ENCODE results near the gene DEFB115.
"Not testable (repeated sequence)": the region's sequence is repeated elsewhere in the genome, so short reads cannot be mapped to it uniquely, and the experiment has no call there.

DEFB115 gene

GRCh38 chr20:31257364-31257763 lies at the start of gene DEFB115:
Gene DEFB115, plus strand, starts transcription at chr20:31257664. Its CDS starts 0 bp downstream, at chr20:31257664.
- DNase-seq = no peak

DNA sequence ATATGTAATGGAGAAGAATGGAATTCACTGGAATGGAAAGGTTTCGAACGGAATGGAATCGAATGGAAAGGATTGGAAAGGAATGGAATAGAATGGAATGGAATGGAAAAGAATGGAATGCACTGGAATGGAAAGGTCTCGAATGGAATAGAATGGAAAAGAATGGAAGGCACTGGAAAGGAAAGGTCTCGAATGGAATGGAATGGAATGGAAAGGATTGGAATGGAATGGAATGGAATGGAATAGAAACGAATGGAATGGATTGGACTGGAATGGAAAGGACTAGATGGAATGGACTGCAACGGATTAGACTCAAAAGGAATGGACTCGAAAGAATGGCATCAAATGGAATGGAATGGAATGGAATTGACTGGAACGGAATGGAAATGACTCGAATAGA lies 20.5 kb upstream of the DEFB115 start:
- DNase-seq = no peak

DNA sequence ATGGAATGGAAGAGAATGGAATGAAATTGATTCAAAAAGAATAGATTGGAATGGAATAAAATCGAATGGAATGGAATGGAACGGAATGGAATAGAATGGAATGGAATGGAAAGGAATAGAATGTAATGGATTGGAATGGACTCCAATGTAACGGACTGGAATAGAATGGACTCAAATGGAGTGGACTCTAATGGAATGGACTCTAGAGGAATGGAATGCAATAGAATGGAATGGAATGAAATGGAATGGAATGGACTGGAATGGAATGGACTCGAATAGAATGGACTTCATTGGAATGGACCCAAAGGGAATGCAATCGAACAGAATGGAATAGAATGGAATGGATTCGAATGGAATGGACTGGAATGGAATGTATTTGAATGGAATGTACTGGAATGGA lies 19.7 kb upstream of the DEFB115 start:
- no peak for DNase-seq

- no peak for DNase-seq
Measured at GRCh38 chr20:31239139-31239538, 18.3 kb upstream of the DEFB115 start.

DNA sequence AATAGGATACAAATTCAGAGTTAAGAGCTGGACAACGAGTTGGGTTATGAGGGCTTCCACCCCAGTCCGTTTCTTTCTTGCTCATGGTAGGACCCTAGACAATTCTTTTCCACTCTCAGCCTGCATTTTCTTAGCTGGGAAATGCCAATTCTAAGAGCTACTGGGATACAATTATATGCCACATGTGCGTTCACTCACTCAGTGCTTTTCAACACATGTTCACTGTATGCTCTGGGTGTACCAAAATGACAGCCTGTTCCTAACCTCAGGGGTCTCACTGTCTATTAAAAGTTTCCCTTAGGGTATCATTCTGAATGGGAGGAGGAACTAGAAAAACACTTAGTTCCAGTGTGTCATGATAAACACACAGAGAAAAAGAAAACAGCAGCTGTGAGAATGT lies 505 bp upstream of the DEFB115 start:
- no peak for DNase-seq

- no peak for DNase-seq
Measured at GRCh38 chr20:31260326-31260932, 3.0 kb downstream of the DEFB115 start.

DNA sequence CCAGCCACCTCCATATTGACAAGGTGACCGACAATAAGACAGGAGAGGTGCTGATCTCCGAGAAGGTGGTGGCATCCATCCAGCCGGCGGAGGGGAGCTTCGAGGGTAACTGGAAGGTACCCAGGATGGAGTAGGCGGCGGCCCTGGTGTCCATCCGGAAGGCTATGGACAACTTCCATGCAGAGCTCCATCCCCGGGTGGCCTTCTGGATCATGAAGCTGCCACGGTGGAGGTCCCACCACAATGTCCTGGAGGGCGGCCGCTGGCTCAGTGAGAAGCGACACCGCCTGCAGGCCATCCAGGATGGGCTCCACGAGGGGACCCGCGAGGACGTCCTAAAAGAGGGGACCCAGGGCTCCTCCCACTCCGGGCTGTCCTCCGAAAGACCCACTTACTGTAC lies 17.0 kb downstream of the DEFB115 start:
- DNase-seq = no peak

- DNase-seq = no peak
Measured at GRCh38 chr20:31278178-31278577, 20.7 kb downstream of the DEFB115 start.

DNA sequence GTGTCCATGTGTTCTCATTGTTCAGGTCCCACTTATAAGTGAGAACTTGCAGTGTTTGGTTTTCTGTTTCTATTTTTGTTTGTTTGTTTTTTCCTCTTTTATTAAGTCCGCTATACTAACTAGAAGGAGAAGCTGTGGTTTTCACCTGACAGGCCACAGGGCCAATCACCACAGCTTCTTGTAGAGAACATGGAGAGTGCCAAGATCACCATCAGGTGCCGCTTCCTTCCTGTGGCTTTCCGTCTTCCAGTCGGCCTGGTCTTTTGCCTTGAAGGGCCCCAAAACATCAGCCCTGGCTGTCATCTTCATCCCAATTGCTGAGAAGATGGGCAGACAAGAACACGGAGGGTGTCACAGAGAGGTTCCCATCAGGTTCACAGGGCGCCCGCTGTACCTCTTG lies 27.5 kb downstream of the DEFB115 start:
- DNase-seq = not testable (repeated sequence)

DNA sequence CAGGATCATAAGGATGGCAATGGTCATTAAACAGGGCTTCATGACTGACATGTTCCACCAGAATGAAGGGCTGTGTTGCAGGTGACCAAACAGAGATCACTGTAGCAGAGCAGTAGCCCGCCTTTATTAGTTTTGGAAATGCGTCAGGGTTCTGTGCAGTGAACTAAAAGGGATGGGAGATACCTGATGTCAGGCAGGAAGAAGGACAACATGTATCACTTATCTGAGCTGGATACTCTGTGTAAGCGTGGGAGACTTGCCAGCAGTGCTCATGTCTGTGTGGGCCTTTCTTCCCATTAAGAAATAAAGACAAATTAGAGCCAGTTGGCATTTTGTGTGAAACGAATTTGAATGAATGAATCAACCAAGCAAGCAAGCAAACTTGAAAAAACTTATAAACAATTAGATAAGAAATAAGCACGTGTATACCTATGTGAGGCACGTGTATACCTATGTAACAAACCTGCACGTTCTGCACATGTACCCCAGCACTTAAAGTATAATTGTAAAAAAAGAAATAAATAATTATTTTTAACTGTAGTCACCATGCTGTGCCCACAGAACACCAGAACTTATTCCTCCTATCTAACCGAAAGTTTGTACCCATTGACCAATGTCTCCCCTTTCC lies 51.2 kb downstream of the DEFB115 start, which contains the start of gene DEFB116:
DEFB116 (minus strand) TSS at position 51 of the 628 bp plus-strand sequence; CDS start at position 51, 0 bp downstream.
- no peak for DNase-seq
